ENCODE data around the gene TOX2.

TOX2 gene

GRCh38 chr20:43916073-43916880, 1.6 kb downstream of the TOX2 start:
- no peak for DNase-seq

GRCh38 chr20:43916881-43917371, 2.3 kb downstream of the TOX2 start:
- DNase-seq, result no peak

- no peak for DNase-seq
Observed at GRCh38 chr20:43917380-43917779, 2.7 kb downstream of the TOX2 start.

- no peak for DNase-seq
Observed at GRCh38 chr20:43919686-43920403, 5.2 kb downstream of the TOX2 start.

- no peak for DNase-seq
Observed at GRCh38 chr20:43920797-43921196, 6.1 kb downstream of the TOX2 start.

- DNase-seq, result no peak
Observed at GRCh38 chr20:43921227-43921780, 6.7 kb downstream of the TOX2 start.

- DNase-seq, result no peak
Observed at GRCh38 chr20:43922614-43923013, 8.0 kb downstream of the TOX2 start.

- DNase-seq, result no peak
Observed at GRCh38 chr20:43923322-43923721, 8.7 kb downstream of the TOX2 start.

- DNase-seq, result no peak
Observed at GRCh38 chr20:43923917-43924316, 9.3 kb downstream of the TOX2 start.

GRCh38 chr20:43925215-43925614, 10.6 kb downstream of the TOX2 start:
- no peak for DNase-seq

GRCh38 chr20:43925801-43926200, 11.1 kb downstream of the TOX2 start:
- DNase-seq, result no peak

GRCh38 chr20:43926287-43927050, 11.8 kb downstream of the TOX2 start:
- DNase-seq, result no peak

GRCh38 chr20:43931976-43932375, 17.3 kb downstream of the TOX2 start:
- no peak for DNase-seq

- DNase-seq, result no peak
Observed at GRCh38 chr20:43934833-43935232, 20.2 kb downstream of the TOX2 start.

- no peak for DNase-seq
Observed at GRCh38 chr20:43936104-43936770, 21.6 kb downstream of the TOX2 start.

- no peak for DNase-seq
Observed at GRCh38 chr20:43936805-43937204, 22.2 kb downstream of the TOX2 start.

GRCh38 chr20:43937591-43937990, 22.9 kb downstream of the TOX2 start:
- DNase-seq, result no peak

- no peak for DNase-seq
Observed at GRCh38 chr20:43938017-43938655, 23.5 kb downstream of the TOX2 start.

- no peak for DNase-seq
Observed at GRCh38 chr20:43938932-43939761, 24.5 kb downstream of the TOX2 start.

GRCh38 chr20:43939762-43940121, 25.1 kb downstream of the TOX2 start:
- DNase-seq, result no peak
